Upper lobe of left lung (tissue), 4 donors: ENCODE results near the gene UQCRC2.

Source experiments
- CTCF ChIP-seq, 6 experiments: fragments of 450-650 bp in 4 of 6; fragments of 200-600 bp in 2 of 6; sonication (generic) in 2 of 6; IDR thresholded peaks; one replicate each; pipeline ENCODE4 v1.5.1; 2016 to 2019; ENCODE audit warnings: antibody characterized with exemption in 6 of 6
- EP300 ChIP-seq, 4 donors: sonication (generic); formaldehyde crosslinking; IDR thresholded peaks; one replicate each; pipeline ENCODE4 v1.5.1; 2017; ENCODE audit warnings: antibody characterized with exemption in 4 of 4, control low read depth in 2 of 4
- POLR2A ChIP-seq, 4 donors: fragments of 450-650 bp; IDR thresholded peaks; one replicate each; pipeline ENCODE4 v1.5.1; 2016 to 2017; ENCODE audit warnings: antibody characterized with exemption in 4 of 4, mild to moderate bottlenecking in 2 of 4

DNA sequence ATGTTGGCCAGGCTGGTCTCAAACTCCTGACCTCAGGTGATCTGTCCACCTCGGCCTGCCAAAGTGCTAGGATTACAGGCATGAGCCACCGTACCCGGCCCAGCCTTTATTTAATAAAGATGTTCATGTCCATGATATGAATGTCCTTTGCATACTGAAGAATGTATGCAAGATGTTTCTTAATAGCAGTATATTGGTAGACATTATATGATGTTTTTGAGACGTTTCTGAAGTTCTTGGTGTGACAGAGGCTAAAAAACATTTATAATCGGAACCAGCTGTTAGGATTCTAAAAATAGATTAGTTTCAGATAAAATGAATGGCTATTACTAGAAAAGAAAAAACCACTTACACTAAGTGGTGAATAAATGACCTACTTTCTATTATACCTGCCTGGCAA is 36.0 kb downstream of the UQCRC2 start:
- TF ChIP-seq CTCF (IDR thresholded peaks at IDR 0.05) (no peak), POLR2A (IDR thresholded peaks at IDR 0.05) (no peak), EP300 (IDR thresholded peaks at IDR 0.05) (no peak)
